IMR-90 (cell line): ENCODE data around the gene CGA. TPM values are rescaled to one million over a fixed set of nuclear protein-coding genes. Genes with fewer than 3 reads are reported as not detected.

Experiments
- ATAC-seq: fragments of 200-7000 bp; cut with Tn5 transposase; 2 replicates; pipeline ENCODE4 v1.9.1; 2020; ENCODE audit warnings: low read depth, mild to moderate bottlenecking, moderate library complexity
- BruUV-seq: library from RNA; stranded (reverse); fragments of 400-500 nt; replicated peaks from 2 replicates; lab custom pipeline; 2021; lab: Mats Ljungman, UMichigan
- CTCF ChIA-PET: fragments of 300-600 bp; formaldehyde crosslinking; extraction: SDS; loops from one replicate; lab custom pipeline; 2021; ENCODE audit warnings: antibody characterized with exemption; lab: Yijun Ruan, JAX
- POLR2A ChIA-PET: fragments of 300-600 bp; sonication (Branson Sonifier 250); formaldehyde crosslinking; loops from one replicate; lab custom pipeline; 2022; ENCODE audit warnings: antibody characterized with exemption; ENCODE audit not compliant: unreplicated experiment; lab: Charles Lee
- DNase-seq: peaks from one replicate; pipeline ENCODE4 v3.0.0; 2013
- H2AFZ ChIP-seq: replicated peaks from 2 replicates; pipeline ENCODE3; 2013; ENCODE audit warnings: low read length, mild to moderate bottlenecking; ENCODE audit not compliant: poor library complexity
- H2AK5ac ChIP-seq: 2 replicates; pipeline ENCODE4 v1.6.1; 2013; ENCODE audit warnings: low read depth, low read length, inconsistent platforms
- H2AK9ac ChIP-seq: replicated peaks from 2 replicates; pipeline ENCODE3; 2013; ENCODE audit warnings: mild to moderate bottlenecking, low read depth, low read length, moderate library complexity; ENCODE audit not compliant: poor library complexity
- H2BK120ac ChIP-seq: 2 replicates; pipeline ENCODE4 v1.6.1; 2013; ENCODE audit warnings: low read depth, low read length, inconsistent platforms
- H2BK15ac ChIP-seq: 3 replicates; pipeline ENCODE4 v1.6.1; 2013; ENCODE audit warnings: low read depth, low read length, inconsistent platforms
- H2BK20ac ChIP-seq: 2 replicates; pipeline ENCODE4 v1.6.1; 2013; ENCODE audit warnings: low read depth, mild to moderate bottlenecking, inconsistent platforms, low read length, moderate library complexity
- H2BK5ac ChIP-seq: 2 replicates; pipeline ENCODE4 v1.6.1; 2013; ENCODE audit warnings: mild to moderate bottlenecking, low read depth, low read length, inconsistent platforms; ENCODE audit not compliant: poor library complexity, severe bottlenecking
- H3K14ac ChIP-seq: replicated peaks from 2 replicates; pipeline ENCODE4 v1.6.1; 2013; ENCODE audit warnings: low read depth, low read length, inconsistent platforms
- H3K18ac ChIP-seq: 2 replicates; pipeline ENCODE4 v1.6.1; 2013; ENCODE audit warnings: low read depth, low read length, control low read depth
- H3K23ac ChIP-seq: 2 replicates; pipeline ENCODE4 v1.6.1; 2013; ENCODE audit warnings: low read depth, low read length, inconsistent platforms
- H3K27ac ChIP-seq: 2 replicates; pipeline ENCODE4 v1.5.1; 2013; ENCODE audit warnings: mild to moderate bottlenecking, control low read depth, low read length; ENCODE audit not compliant: insufficient read depth
- H3K27me3 ChIP-seq: 2 replicates; pipeline ENCODE4 v1.6.1; 2013; ENCODE audit warnings: low read length; ENCODE audit not compliant: control insufficient read depth, insufficient read depth
- H3K36me3 ChIP-seq: 2 replicates; pipeline ENCODE4 v1.6.1; 2013; ENCODE audit warnings: low read length, mixed read lengths; ENCODE audit not compliant: control insufficient read depth, insufficient read depth
- H3K4ac ChIP-seq: 2 replicates; pipeline ENCODE4 v1.6.1; 2013; ENCODE audit warnings: low read depth, low read length, inconsistent platforms
- H3K4me1 ChIP-seq: 2 replicates; pipeline ENCODE4 v1.6.1; 2013; ENCODE audit warnings: low read length, mixed read lengths; ENCODE audit not compliant: control insufficient read depth, insufficient read depth
- H3K4me2 ChIP-seq: 2 replicates; pipeline ENCODE4 v1.6.1; 2013; ENCODE audit warnings: low read depth, mild to moderate bottlenecking, control low read depth, low read length, moderate library complexity
- H3K4me3 ChIP-seq: 2 replicates; pipeline ENCODE4 v1.5.1; 2013; ENCODE audit warnings: low read depth, mild to moderate bottlenecking, control low read depth, low read length, moderate library complexity; ENCODE audit not compliant: insufficient read depth
- H3K56ac ChIP-seq: 2 replicates; pipeline ENCODE4 v1.6.1; 2013; ENCODE audit warnings: low read length, inconsistent platforms; ENCODE audit not compliant: insufficient read depth; ENCODE audit errors: extremely low read depth
- H3K79me1 ChIP-seq, 2 experiments: 2 replicates each; pipeline ENCODE4 v1.6.1; 2013; ENCODE audit warnings: low read length in 2 of 2, inconsistent platforms in 1 of 2, low read depth in 1 of 2
- H3K9ac ChIP-seq: 2 replicates; pipeline ENCODE4 v1.6.1; 2013; ENCODE audit warnings: low read depth, low read length, control low read depth
- H3K9me1 ChIP-seq: 2 replicates; pipeline ENCODE4 v1.6.1; 2013; ENCODE audit warnings: low read length, inconsistent platforms; ENCODE audit not compliant: insufficient read depth
- H3K9me3 ChIP-seq: 2 replicates; pipeline ENCODE4 v1.6.1; 2013; ENCODE audit warnings: low read length; ENCODE audit not compliant: control insufficient read depth, insufficient read depth
- H4K20me1 ChIP-seq: 2 replicates; pipeline ENCODE4 v1.6.1; 2013; ENCODE audit warnings: low read length, inconsistent platforms; ENCODE audit not compliant: insufficient read depth
- H4K5ac ChIP-seq: 2 replicates; pipeline ENCODE4 v1.6.1; 2013; ENCODE audit warnings: mild to moderate bottlenecking, low read depth, low read length, control low read depth
- H4K8ac ChIP-seq, 2 experiments: 2 replicates each; pipeline ENCODE4 v1.6.1; 2013; ENCODE audit warnings: low read depth in 2 of 2, low read length in 2 of 2, control low read depth in 1 of 2, inconsistent platforms in 1 of 2
- H4K91ac ChIP-seq: 2 replicates; pipeline ENCODE4 v1.6.1; 2013; ENCODE audit warnings: low read depth, low read length, inconsistent platforms; ENCODE audit not compliant: insufficient read depth
- BHLHE40 ChIP-seq: fragments of 150-350 bp; IDR thresholded peaks from 2 replicates; pipeline ENCODE4 v1.6.1; 2016; ENCODE audit warnings: mild to moderate bottlenecking, low read depth, low read length
- CEBPB ChIP-seq: IDR thresholded peaks from 2 replicates; pipeline ENCODE4 v1.6.1; 2012; ENCODE audit warnings: low read depth, low read length, improper control_type of control experiment
- CHD1 ChIP-seq: IDR thresholded peaks from 2 replicates; pipeline ENCODE4 v1.6.1; 2012; ENCODE audit warnings: low read depth, low read length, improper control_type of control experiment
- FOS ChIP-seq: fragments of 150-350 bp; IDR thresholded peaks from 2 replicates; pipeline ENCODE4 v1.6.1; 2016; ENCODE audit warnings: low read depth, low read length
- MAFK ChIP-seq: IDR thresholded peaks from 2 replicates; pipeline ENCODE4 v1.6.1; 2012; ENCODE audit warnings: low read depth, low read length, improper control_type of control experiment
- MAZ ChIP-seq: IDR thresholded peaks from 2 replicates; pipeline ENCODE4 v1.6.1; 2012; ENCODE audit warnings: low read depth, mild to moderate bottlenecking, low read length, improper control_type of control experiment, moderate library complexity, borderline replicate concordance
- MXI1 ChIP-seq: IDR thresholded peaks from 2 replicates; pipeline ENCODE4 v1.6.1; 2012; ENCODE audit warnings: low read depth, mild to moderate bottlenecking, low read length, moderate library complexity, borderline replicate concordance
- NFE2L2 ChIP-seq: fragments of 150-350 bp; IDR thresholded peaks from 2 replicates; pipeline ENCODE4 v1.6.1; 2016; ENCODE audit warnings: low read depth, mild to moderate bottlenecking, low read length
- POLR2A ChIP-seq: IDR thresholded peaks from 2 replicates; pipeline ENCODE4 v1.6.1; 2012; ENCODE audit warnings: mild to moderate bottlenecking, low read depth, low read length
- RAD21 ChIP-seq: IDR thresholded peaks from 2 replicates; pipeline ENCODE4 v1.6.1; 2012; ENCODE audit warnings: low read length, improper control_type of control experiment
- RCOR1 ChIP-seq: IDR thresholded peaks from 2 replicates; pipeline ENCODE4 v1.6.1; 2012; ENCODE audit warnings: mild to moderate bottlenecking, low read length, improper control_type of control experiment; ENCODE audit not compliant: insufficient replicate concordance
- RFX5 ChIP-seq: IDR thresholded peaks from 2 replicates; pipeline ENCODE4 v1.8.0; 2012; ENCODE audit warnings: low read depth, mild to moderate bottlenecking, low read length, moderate library complexity
- SMC3 ChIP-seq: fragments of 150-350 bp; IDR thresholded peaks from 2 replicates; pipeline ENCODE4 v1.6.1; 2016; ENCODE audit warnings: low read depth, mild to moderate bottlenecking, antibody characterized with exemption, low read length, moderate library complexity
- WGBS, 2 experiments: methylation state at CpG; one replicate each; pipeline versions ENCODE4 v1.1.5 to v1.1.7; 2013; ENCODE audit warnings: missing lambda C conversion rate in 2 of 2; ENCODE audit not compliant: insufficient read length in 1 of 2; ENCODE audit errors: extremely low coverage in 2 of 2; 5-methylcytosine and 5-hydroxymethylcytosine counted together
- dilution Hi-C: fragments of 300-500 bp; cut with HindIII; formaldehyde crosslinking; loops from one replicate; pipeline ENCODE4 v1.14.3; 2018; ENCODE audit warnings: low sequenced_read_pairs; ENCODE audit not compliant: unreplicated experiment
- in situ Hi-C: fragments of 300-500 bp; cut with MboI; formaldehyde crosslinking; loops from 3 replicates; pipeline ENCODE4 v1.14.3; 2019; ENCODE audit warnings: low sequenced_read_pairs, inconsistent platforms, mixed read lengths
- intact Hi-C: fragments of 100-400 bp; cut with micrococcal nuclease; formaldehyde crosslinking; loops from 2 replicates; pipeline ENCODE4 v1.10.0; 2022
- polyA plus RNA-seq, 3 experiments: library from polyadenylated mRNA; depleted of rRNA; stranded (reverse); fragments of >200 nt; gene quantifications; 2 replicates each; pipeline ENCODE4 v1.2.3, GENCODE V29; 2012; ENCODE audit warnings: low replicate concordance in 1 of 3
- total RNA-seq: library from RNA; depleted of rRNA; stranded (reverse); fragments of >200 nt; gene quantifications from 2 replicates; pipeline ENCODE4 v1.2.3, GENCODE V29; 2012
- TF ChIP-seq, protein P1 (sequence below): fragments of 150-350 bp; IDR thresholded peaks from 2 replicates; pipeline ENCODE4 v1.6.1; 2016; ENCODE audit warnings: low read depth, mild to moderate bottlenecking, low read length, moderate library complexity, borderline replicate concordance
- TF ChIP-seq, protein P2 (sequence below): fragments of 150-350 bp; IDR thresholded peaks from 2 replicates; pipeline ENCODE4 v1.6.1; 2017; ENCODE audit warnings: mild to moderate bottlenecking, antibody characterized with exemption, low read length, low read depth
- TF ChIP-seq, protein P3 (sequence below): conservative IDR thresholded peaks from 2 replicates; pipeline ENCODE4 v1.5.1; 2012; ENCODE audit warnings: mild to moderate bottlenecking, low read depth, low read length, improper control_type of control experiment

The CGA gene
- total and polyA plus RNA-seq, 2 of the 4 experiments (the other 2 are of a cell fraction) = 0.15 TPM; not detected in 1

DNA sequence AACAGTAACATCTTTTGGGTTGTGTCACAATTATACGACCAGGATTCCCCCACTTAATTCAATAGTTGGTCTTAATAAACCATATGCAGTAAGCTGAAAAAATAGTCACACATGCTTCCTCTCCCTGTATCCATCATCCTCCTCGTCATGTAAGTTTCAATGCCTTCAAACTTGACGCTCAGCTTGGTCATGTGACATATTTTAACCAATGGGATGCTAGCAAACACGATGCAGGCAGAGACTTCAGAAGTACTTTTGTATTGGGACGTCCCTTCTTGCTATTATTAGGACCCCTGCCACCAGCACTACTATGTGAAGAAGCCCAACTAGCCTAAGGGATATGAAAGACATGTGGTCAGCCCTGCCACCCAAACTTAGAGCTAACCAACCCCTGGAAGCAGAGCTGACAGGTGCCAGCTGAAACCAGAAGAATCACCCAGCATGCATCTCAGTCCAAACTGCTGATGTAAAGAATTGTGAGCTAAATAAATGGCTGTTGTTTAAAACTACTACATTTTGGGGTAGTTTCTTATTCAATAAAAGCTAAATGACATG lies 49.3 kb downstream of the CGA start:
- Histone ChIP-seq H2BK5ac (no peak overlapping the region), H4K91ac (no peak overlapping the region)

More for the DNA sequence above, 49.3 kb downstream of the CGA start:
- Histone ChIP-seq H3K18ac (no peak overlapping the region), H3K4me2 (no peak overlapping the region), H2AK9ac (no peak overlapping the region), H2BK15ac (no peak overlapping the region), H3K14ac (no peak overlapping the region), H3K56ac (no peak overlapping the region), H3K79me1 (no peaks in the 10 kb centered on the region), H3K9me3 (no peaks in the 10 kb centered on the region), H2AFZ (no peak overlapping the region), H2BK120ac (no peak overlapping the region), H3K9me1 (no peaks in the 10 kb centered on the region), H3K4me1 (no peaks in the 10 kb centered on the region), H3K4me3 (no peak overlapping the region), H4K8ac (no peak overlapping the region), H2BK20ac (no peak overlapping the region), H3K27me3 (no peaks in the 10 kb centered on the region), H3K27ac (no peak overlapping the region), H4K20me1 (no peaks in the 10 kb centered on the region), H3K9ac (no peak overlapping the region), H3K23ac (no peak overlapping the region), H3K36me3 (no peaks in the 10 kb centered on the region), H3K4ac (no peak overlapping the region), H4K5ac (no peak overlapping the region), H2AK5ac (no peak overlapping the region)
- 13% methylated on average over 3 of the region's 5 CpGs; no CpG with 5 or more reads in 1 of the 2 experiments for WGBS, 2 experiments
- ATAC-seq = no peak
- in situ Hi-C loops (no loop called here), intact Hi-C loops (no loop called here), dilution Hi-C loops (no loop called here)
- no TSS peak for BruUV-seq
- TF ChIP-seq RCOR1 (no peak), POLR2A (no peak), RFX5 (no peak), SMC3 (no peak), CEBPB (no peak), NFE2L2 (no peak), MAFK (no peak), CHD1 (no peak), MXI1 (no peak), MAZ (no peak), FOS (no peak), BHLHE40 (no peak), RAD21 (no peak)
- TF ChIP-seq, protein P1, sequence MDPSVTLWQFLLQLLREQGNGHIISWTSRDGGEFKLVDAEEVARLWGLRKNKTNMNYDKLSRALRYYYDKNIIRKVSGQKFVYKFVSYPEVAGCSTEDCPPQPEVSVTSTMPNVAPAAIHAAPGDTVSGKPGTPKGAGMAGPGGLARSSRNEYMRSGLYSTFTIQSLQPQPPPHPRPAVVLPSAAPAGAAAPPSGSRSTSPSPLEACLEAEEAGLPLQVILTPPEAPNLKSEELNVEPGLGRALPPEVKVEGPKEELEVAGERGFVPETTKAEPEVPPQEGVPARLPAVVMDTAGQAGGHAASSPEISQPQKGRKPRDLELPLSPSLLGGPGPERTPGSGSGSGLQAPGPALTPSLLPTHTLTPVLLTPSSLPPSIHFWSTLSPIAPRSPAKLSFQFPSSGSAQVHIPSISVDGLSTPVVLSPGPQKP = no peak
- TF ChIP-seq, protein P2, sequence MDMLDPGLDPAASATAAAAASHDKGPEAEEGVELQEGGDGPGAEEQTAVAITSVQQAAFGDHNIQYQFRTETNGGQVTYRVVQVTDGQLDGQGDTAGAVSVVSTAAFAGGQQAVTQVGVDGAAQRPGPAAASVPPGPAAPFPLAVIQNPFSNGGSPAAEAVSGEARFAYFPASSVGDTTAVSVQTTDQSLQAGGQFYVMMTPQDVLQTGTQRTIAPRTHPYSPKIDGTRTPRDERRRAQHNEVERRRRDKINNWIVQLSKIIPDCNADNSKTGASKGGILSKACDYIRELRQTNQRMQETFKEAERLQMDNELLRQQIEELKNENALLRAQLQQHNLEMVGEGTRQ = no peak
- TF ChIP-seq, protein P3, sequence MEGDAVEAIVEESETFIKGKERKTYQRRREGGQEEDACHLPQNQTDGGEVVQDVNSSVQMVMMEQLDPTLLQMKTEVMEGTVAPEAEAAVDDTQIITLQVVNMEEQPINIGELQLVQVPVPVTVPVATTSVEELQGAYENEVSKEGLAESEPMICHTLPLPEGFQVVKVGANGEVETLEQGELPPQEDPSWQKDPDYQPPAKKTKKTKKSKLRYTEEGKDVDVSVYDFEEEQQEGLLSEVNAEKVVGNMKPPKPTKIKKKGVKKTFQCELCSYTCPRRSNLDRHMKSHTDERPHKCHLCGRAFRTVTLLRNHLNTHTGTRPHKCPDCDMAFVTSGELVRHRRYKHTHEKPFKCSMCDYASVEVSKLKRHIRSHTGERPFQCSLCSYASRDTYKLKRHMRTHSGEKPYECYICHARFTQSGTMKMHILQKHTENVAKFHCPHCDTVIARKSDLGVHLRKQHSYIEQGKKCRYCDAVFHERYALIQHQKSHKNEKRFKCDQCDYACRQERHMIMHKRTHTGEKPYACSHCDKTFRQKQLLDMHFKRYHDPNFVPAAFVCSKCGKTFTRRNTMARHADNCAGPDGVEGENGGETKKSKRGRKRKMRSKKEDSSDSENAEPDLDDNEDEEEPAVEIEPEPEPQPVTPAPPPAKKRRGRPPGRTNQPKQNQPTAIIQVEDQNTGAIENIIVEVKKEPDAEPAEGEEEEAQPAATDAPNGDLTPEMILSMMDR = no peak
- ChIA-PET CTCF (no interaction called here), POLR2A (no interaction called here)
- DNase-seq = no peak
